ENCODE measurements around the gene SYNDIG1. TPM values are rescaled to one million over a fixed set of nuclear protein-coding genes. Genes with fewer than 3 reads are reported as not detected.

SYNDIG1 gene
- total RNA-seq, 1 donor from 2014 or later, result 0.19 TPM

DNA sequence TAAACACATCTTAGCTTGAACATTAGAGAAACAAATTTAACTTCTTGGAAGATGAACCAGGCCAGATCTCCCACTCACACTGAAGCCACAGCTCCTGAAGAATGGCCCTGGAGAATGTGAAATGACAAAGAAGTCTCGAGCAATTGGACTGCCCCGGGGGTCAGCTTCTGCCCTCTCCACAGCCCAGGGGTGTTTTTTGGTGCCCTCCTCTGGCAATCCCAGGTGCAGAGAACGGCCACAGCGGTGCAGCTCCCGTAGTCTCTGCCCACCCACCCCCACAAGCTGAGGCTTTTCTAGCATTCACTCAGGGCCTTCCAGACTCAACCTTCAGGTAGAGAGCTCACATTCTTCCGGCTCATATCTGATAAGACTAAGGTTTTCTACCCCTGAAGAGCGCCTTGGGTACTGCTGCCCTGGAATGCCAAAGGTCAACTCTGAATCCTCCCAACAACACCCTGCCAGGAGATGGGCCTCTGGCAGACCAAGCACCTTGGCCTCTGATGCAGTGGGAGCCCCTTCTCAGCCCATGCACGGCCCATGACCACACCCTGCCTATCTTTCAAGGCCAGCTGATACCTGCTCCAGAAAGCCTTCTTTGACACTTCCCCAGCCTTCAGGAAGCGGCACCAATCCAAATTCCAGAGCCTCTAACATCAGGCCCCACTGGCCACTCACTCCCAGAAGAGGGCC is 208.3 kb downstream of the SYNDIG1 start:
- no peak overlapping the region for H3K4me3 Mint-ChIP-seq (ENCODE audit: low read depth)
- H3K9me3 Mint-ChIP-seq (ENCODE audit: low read depth), result no peaks in the 10 kb centered on the region
- DNase-seq (ENCODE audit: low spot score, unreplicated experiment), result no peak
- H3K27me3 Mint-ChIP-seq, result peaks cover 3% of the 10 kb centered on the region
- H3K4me1 Mint-ChIP-seq (ENCODE audit: low read depth), result peaks cover 16% of the 10 kb centered on the region
- TF ChIP-seq, protein P1, sequence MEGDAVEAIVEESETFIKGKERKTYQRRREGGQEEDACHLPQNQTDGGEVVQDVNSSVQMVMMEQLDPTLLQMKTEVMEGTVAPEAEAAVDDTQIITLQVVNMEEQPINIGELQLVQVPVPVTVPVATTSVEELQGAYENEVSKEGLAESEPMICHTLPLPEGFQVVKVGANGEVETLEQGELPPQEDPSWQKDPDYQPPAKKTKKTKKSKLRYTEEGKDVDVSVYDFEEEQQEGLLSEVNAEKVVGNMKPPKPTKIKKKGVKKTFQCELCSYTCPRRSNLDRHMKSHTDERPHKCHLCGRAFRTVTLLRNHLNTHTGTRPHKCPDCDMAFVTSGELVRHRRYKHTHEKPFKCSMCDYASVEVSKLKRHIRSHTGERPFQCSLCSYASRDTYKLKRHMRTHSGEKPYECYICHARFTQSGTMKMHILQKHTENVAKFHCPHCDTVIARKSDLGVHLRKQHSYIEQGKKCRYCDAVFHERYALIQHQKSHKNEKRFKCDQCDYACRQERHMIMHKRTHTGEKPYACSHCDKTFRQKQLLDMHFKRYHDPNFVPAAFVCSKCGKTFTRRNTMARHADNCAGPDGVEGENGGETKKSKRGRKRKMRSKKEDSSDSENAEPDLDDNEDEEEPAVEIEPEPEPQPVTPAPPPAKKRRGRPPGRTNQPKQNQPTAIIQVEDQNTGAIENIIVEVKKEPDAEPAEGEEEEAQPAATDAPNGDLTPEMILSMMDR (IDR thresholded peaks at IDR 0.05; ENCODE audit: unreplicated experiment), result no peak
- no peak overlapping the region for H3K27ac Mint-ChIP-seq
- H3K36me3 Mint-ChIP-seq (ENCODE audit: insufficient read depth), result no peaks in the 10 kb centered on the region

DNA sequence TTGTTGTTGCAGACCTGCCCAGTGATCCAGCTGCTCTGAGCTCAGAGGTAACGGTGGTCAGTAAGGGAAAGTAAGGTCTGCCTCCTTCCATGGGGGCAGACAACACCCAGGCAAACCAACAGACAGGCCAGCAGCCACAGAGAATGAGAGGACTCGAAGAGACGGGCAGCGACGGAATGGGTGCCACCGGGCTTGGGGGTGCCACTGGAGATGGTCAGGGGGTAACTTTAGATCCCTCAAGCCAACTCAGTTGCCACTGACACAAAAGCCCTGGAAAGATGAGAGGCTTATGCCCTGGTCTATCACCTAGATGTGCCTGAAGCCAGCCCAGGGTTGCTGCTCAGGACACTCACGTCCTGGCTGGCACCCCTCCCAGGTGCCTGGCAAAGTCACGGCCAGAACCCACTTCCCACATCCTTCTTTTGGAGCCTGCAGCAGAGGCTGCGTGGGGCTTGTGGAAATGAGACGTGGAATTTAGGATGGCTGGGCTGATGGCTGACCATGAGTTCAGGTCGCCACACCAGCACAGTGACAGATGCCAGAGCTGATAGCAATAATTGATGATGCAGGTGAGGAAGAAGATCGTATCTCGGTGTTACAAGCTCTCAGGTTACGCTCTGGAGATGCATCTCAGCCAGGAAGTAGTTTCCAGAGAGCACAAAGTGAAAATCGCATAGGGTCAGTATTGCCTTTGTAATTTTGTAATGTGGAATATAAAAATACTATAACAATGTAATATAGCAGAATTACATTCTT is 209.1 kb downstream of the SYNDIG1 start:
- DNase-seq (ENCODE audit: low spot score, unreplicated experiment), result no peak
- TF ChIP-seq, protein P1 (IDR thresholded peaks at IDR 0.05; ENCODE audit: unreplicated experiment), result no peak
- Mint-ChIP-seq H3K4me3 (ENCODE audit: low read depth) (no peak overlapping the region), H3K27ac (no peak overlapping the region), H3K36me3 (ENCODE audit: insufficient read depth) (no peaks in the 10 kb centered on the region), H3K4me1 (ENCODE audit: low read depth) (peaks cover 16% of the 10 kb centered on the region), H3K27me3 (peaks cover 3% of the 10 kb centered on the region), H3K9me3 (ENCODE audit: low read depth) (no peaks in the 10 kb centered on the region)

DNA sequence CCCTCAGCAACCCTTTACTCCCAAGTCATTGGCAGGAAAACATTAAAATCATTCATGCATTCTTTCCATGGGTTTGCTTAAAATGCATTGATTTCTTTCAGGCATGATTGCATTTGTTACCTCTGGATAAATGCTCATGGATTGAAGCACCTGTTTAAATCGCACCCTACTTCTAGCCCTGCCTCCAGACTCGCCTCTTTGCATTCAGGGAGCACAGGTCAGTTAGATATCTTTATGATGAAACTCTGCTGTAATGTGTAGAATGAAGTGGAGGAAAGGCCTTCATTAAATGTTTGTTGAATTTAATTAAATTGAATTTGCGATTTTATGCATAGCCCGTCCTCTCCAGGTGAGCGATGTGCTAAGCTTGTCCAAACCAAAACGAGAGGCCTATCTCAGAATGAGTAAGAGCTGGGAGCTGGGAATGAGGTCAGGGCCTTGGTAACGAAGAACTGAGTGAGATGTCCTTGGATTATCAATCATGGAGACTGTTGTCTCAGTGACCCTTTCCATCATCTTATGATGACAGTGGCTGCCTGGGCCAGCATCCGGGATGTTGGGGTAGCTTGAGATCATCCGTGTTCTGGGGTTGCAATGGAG is 210.1 kb downstream of the SYNDIG1 start:
- Mint-ChIP-seq H3K36me3 (ENCODE audit: insufficient read depth) (no peaks in the 10 kb centered on the region), H3K4me1 (ENCODE audit: low read depth) (peaks cover 16% of the 10 kb centered on the region), H3K9me3 (ENCODE audit: low read depth) (no peaks in the 10 kb centered on the region), H3K4me3 (ENCODE audit: low read depth) (no peak overlapping the region), H3K27ac (no peak overlapping the region), H3K27me3 (peaks cover 3% of the 10 kb centered on the region)
- DNase-seq (ENCODE audit: low spot score, unreplicated experiment), result no peak
- TF ChIP-seq, protein P1 (IDR thresholded peaks at IDR 0.05; ENCODE audit: unreplicated experiment), result no peak

GRCh38 chr20:24681634-24682495 is 212.4 kb downstream of the SYNDIG1 start:
- no peak for DNase-seq (ENCODE audit: low spot score, unreplicated experiment)
- peaks cover 15% of the 10 kb centered on the region for H3K4me1 Mint-ChIP-seq (ENCODE audit: low read depth)
- TF ChIP-seq, protein P1 (IDR thresholded peaks at IDR 0.05; ENCODE audit: unreplicated experiment), result no peak
- H3K27me3 Mint-ChIP-seq, result peaks cover 3% of the 10 kb centered on the region
- H3K36me3 Mint-ChIP-seq (ENCODE audit: insufficient read depth), result no peaks in the 10 kb centered on the region
- H3K4me3 Mint-ChIP-seq (ENCODE audit: low read depth), result no peak overlapping the region
- no peaks in the 10 kb centered on the region for H3K9me3 Mint-ChIP-seq (ENCODE audit: low read depth)
- no peak overlapping the region for H3K27ac Mint-ChIP-seq

Data from progenitor cell of endocrine pancreas (in vitro differentiated cells).